Measurements from ENCODE around the gene CYP27A1.

Gene CYP27A1

DNA sequence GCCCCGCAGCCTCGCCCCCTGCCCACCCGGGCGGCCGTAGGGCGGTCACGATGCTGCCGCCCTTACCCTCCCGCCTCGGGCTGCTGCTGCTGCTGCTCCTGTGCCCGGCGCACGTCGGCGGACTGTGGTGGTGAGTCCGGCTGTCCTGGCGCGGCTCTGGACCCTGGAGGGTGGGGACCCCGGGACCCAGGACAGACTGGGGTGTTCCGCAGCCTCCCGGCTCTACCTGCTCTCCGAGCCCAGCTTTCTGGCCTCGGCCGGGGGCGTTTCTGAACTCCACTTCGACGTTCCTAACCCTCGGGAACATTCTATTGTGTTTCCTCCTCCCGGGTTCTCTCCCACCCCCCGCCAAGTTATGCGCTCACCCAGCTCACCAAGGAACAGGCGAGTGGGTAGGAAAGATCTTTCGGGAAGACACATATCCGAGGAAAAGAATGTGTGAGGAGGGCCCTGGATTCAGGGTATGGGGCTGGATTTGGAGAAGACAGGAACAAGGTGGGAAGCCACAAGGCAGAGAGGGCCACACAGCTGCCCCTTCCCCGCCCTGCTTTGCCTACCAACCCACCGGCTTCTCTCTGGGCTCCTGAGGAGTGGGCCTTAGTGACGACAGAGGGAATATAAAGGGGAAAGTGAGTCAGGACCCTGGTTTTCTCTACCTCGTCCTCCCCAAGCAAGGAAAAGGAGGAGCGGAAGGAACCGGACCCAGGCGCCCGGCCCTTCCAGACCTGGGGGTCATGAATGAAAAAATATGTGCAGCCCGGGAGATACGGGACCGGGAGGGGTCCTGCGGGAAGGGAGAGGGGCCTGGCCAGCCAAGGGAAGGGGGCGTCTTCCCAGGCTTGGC, 78.3 kb downstream of the CYP27A1 start:
- DNase-seq, result peak; percentile 65

GRCh38 chr2:218860950-218861381, 79.0 kb downstream of the CYP27A1 start:
- peak; percentile 97 for DNase-seq

GRCh38 chr2:218861645-218862318, 79.8 kb downstream of the CYP27A1 start:
- peak; percentile 62 for DNase-seq

- DNase-seq, result no peak
These were observed 81.1 kb downstream of the CYP27A1 start for GRCh38 chr2:218863021-218863520.
